H9 (cell line): ENCODE measurements around the gene TMEM120A. TPM values are rescaled to one million over a fixed set of nuclear protein-coding genes. Genes with fewer than 3 reads are reported as not detected.

Experiments used
- DNase-seq: peaks from one replicate; pipeline ENCODE4 v3.0.0-alpha.2; 2017
- H2AFZ ChIP-seq: one replicate; pipeline ENCODE4 v1.6.1; 2013; ENCODE audit warnings: mild to moderate bottlenecking, low read length, control low read depth, moderate library complexity
- H2AK5ac ChIP-seq: 2 replicates; pipeline ENCODE4 v1.6.1; 2013; ENCODE audit warnings: low read length, control low read depth, mixed read lengths; ENCODE audit not compliant: insufficient read length
- H2BK120ac ChIP-seq: one replicate; pipeline ENCODE4 v1.6.1; 2013; ENCODE audit warnings: low read depth, mild to moderate bottlenecking, low read length, control low read depth, inconsistent platforms; ENCODE audit not compliant: poor library complexity, severe bottlenecking
- H2BK12ac ChIP-seq: 2 replicates; pipeline ENCODE4 v1.6.1; 2013; ENCODE audit warnings: low read length, control low read depth, mixed read lengths, low read depth; ENCODE audit not compliant: insufficient read length
- H2BK15ac ChIP-seq: 2 replicates; pipeline ENCODE4 v1.6.1; 2013; ENCODE audit warnings: low read depth, low read length, control low read depth
- H2BK20ac ChIP-seq: one replicate; pipeline ENCODE4 v1.6.1; 2013; ENCODE audit warnings: low read depth, mild to moderate bottlenecking, low read length, control low read depth, inconsistent platforms; ENCODE audit not compliant: poor library complexity, severe bottlenecking
- H2BK5ac ChIP-seq: 2 replicates; pipeline ENCODE4 v1.6.1; 2013; ENCODE audit warnings: low read length, control low read depth, mixed read lengths; ENCODE audit not compliant: insufficient read length
- H3K14ac ChIP-seq: 2 replicates; pipeline ENCODE4 v1.6.1; 2013; ENCODE audit warnings: low read length, control low read depth; ENCODE audit not compliant: insufficient read depth
- H3K18ac ChIP-seq: 2 replicates; pipeline ENCODE4 v1.6.1; 2013; ENCODE audit warnings: low read depth, mild to moderate bottlenecking, mixed read lengths, low read length, control low read depth; ENCODE audit not compliant: insufficient read length
- H3K23ac ChIP-seq: 2 replicates; pipeline ENCODE4 v1.6.1; 2013; ENCODE audit warnings: low read length, control low read depth, mixed read lengths, low read depth; ENCODE audit not compliant: insufficient read length
- H3K23me2 ChIP-seq: 2 replicates; pipeline ENCODE4 v1.6.1; 2013; ENCODE audit warnings: low read depth, mild to moderate bottlenecking, mixed read lengths, low read length, control low read depth; ENCODE audit not compliant: insufficient read length, poor library complexity, severe bottlenecking
- H3K27ac ChIP-seq: 2 replicates; pipeline ENCODE4 v1.5.1; 2013; ENCODE audit warnings: low read length, control low read depth, mixed read lengths, low read depth; ENCODE audit not compliant: insufficient read length
- H3K27me3 ChIP-seq: 2 replicates; pipeline ENCODE4 v1.6.1; 2013; ENCODE audit warnings: low read length, control low read depth, inconsistent platforms; ENCODE audit not compliant: insufficient read depth
- H3K4ac ChIP-seq: 2 replicates; pipeline ENCODE4 v1.6.1; 2013; ENCODE audit warnings: low read depth, mild to moderate bottlenecking, control low read depth, inconsistent platforms, low read length, moderate library complexity
- H3K4me1 ChIP-seq: 2 replicates; pipeline ENCODE4 v1.6.1; 2013; ENCODE audit warnings: low read length, control low read depth, inconsistent platforms; ENCODE audit not compliant: insufficient read depth
- H3K4me2 ChIP-seq: 2 replicates; pipeline ENCODE4 v1.6.1; 2013; ENCODE audit warnings: low read length, control low read depth, mixed read lengths; ENCODE audit not compliant: insufficient read length, insufficient read depth
- H3K56ac ChIP-seq: 2 replicates; pipeline ENCODE4 v1.6.1; 2013; ENCODE audit warnings: low read depth, mild to moderate bottlenecking, mixed read lengths, low read length, control low read depth; ENCODE audit not compliant: insufficient read length
- H3K79me1 ChIP-seq: 2 replicates; pipeline ENCODE4 v1.6.1; 2013; ENCODE audit warnings: low read depth, mild to moderate bottlenecking, moderate library complexity, low read length, control low read depth, inconsistent platforms; ENCODE audit not compliant: insufficient read depth, poor library complexity, severe bottlenecking
- H3K79me2 ChIP-seq: 2 replicates; pipeline ENCODE4 v1.6.1; 2013; ENCODE audit warnings: low read length, control low read depth, inconsistent platforms; ENCODE audit not compliant: insufficient read depth
- H3K9ac ChIP-seq: 2 replicates; pipeline ENCODE4 v1.6.1; 2013; ENCODE audit warnings: low read length, control low read depth, mixed read lengths; ENCODE audit not compliant: insufficient read length; ENCODE audit errors: extremely low read depth
- H3K9me3 ChIP-seq: one replicate; pipeline ENCODE4 v1.6.1; 2013; ENCODE audit warnings: low read depth, low read length, inconsistent platforms; ENCODE audit not compliant: control insufficient read depth
- H3T11ph ChIP-seq: one replicate; pipeline ENCODE4 v1.6.1; 2013; ENCODE audit warnings: mild to moderate bottlenecking, low read length, control low read depth, inconsistent platforms
- H4K20me1 ChIP-seq: one replicate; pipeline ENCODE4 v1.6.1; 2013; ENCODE audit not compliant: control insufficient read depth, insufficient read length, insufficient read depth
- H4K5ac ChIP-seq: 2 replicates; pipeline ENCODE4 v1.6.1; 2013; ENCODE audit warnings: low read depth, mild to moderate bottlenecking, mixed read lengths, low read length, control low read depth; ENCODE audit not compliant: insufficient read length
- H4K8ac ChIP-seq: replicated peaks from 2 replicates; pipeline ENCODE4 v1.6.1; 2013; ENCODE audit warnings: low read length, control low read depth, mixed read lengths, low read depth; ENCODE audit not compliant: insufficient read length
- H4K91ac ChIP-seq: 2 replicates; pipeline ENCODE4 v1.6.1; 2013; ENCODE audit warnings: low read depth, mild to moderate bottlenecking, moderate library complexity, mixed read lengths, low read length, control low read depth; ENCODE audit not compliant: insufficient read length
- H3K27ac Mint-ChIP-seq, 3 experiments: 2 replicates in 2 of 3; 3 replicates in 1 of 3; pipeline ENCODE4 v1.8.0; 2020 to 2021; ENCODE audit warnings: mixed read lengths in 3 of 3, mild to moderate bottlenecking in 1 of 3, moderate library complexity in 1 of 3
- H3K27me3 Mint-ChIP-seq: 2 replicates; pipeline ENCODE4 v1.8.0; 2021; ENCODE audit warnings: low read depth, mild to moderate bottlenecking, moderate library complexity, mixed read lengths
- H3K36me3 Mint-ChIP-seq, 3 experiments: 2 replicates in 2 of 3; 3 replicates in 1 of 3; pipeline ENCODE4 v1.8.0; 2020 to 2021; ENCODE audit warnings: low read depth in 3 of 3, mixed read lengths in 3 of 3; ENCODE audit not compliant: insufficient read depth in 1 of 3
- H3K4me1 Mint-ChIP-seq, 2 experiments: 2 replicates each; pipeline ENCODE4 v1.8.0; 2020; ENCODE audit warnings: mixed read lengths in 2 of 2
- H3K4me3 Mint-ChIP-seq, 2 experiments: 2 replicates in 1 of 2; 3 replicates in 1 of 2; pipeline ENCODE4 v1.8.0; 2020 to 2021; ENCODE audit warnings: mild to moderate bottlenecking in 2 of 2, mixed read lengths in 2 of 2, moderate library complexity in 1 of 2
- H3K9me3 Mint-ChIP-seq, 2 experiments: 2 replicates in 1 of 2; 3 replicates in 1 of 2; pipeline ENCODE4 v1.8.0; 2020; ENCODE audit warnings: mild to moderate bottlenecking in 2 of 2, mixed read lengths in 2 of 2, moderate library complexity in 1 of 2
- WGBS: extraction: QIAGEN DNeasy Blood & Tissue Kit; methylation state at CpG from one replicate; pipeline ENCODE4 v1.1.7; 2013; ENCODE audit warnings: missing lambda C conversion rate, low lambda C conversion rate, mixed read lengths; ENCODE audit not compliant: insufficient read length; ENCODE audit errors: extremely low coverage; 5-methylcytosine and 5-hydroxymethylcytosine counted together
- total RNA-seq: library from RNA; stranded (reverse); gene quantifications from 2 replicates; pipeline ENCODE4 v1.2.1, GENCODE V29; 2021
- TF ChIP-seq, protein P1 (sequence below): fragments of 200-600 bp; sonication (generic); conservative IDR thresholded peaks from 3 replicates; pipeline ENCODE4 v1.8.0; 2021; ENCODE audit warnings: antibody characterized with exemption, mild to moderate bottlenecking

TMEM120A gene
- total RNA-seq, 1 experiment from 2014 or later, result 30.0 TPM

DNA sequence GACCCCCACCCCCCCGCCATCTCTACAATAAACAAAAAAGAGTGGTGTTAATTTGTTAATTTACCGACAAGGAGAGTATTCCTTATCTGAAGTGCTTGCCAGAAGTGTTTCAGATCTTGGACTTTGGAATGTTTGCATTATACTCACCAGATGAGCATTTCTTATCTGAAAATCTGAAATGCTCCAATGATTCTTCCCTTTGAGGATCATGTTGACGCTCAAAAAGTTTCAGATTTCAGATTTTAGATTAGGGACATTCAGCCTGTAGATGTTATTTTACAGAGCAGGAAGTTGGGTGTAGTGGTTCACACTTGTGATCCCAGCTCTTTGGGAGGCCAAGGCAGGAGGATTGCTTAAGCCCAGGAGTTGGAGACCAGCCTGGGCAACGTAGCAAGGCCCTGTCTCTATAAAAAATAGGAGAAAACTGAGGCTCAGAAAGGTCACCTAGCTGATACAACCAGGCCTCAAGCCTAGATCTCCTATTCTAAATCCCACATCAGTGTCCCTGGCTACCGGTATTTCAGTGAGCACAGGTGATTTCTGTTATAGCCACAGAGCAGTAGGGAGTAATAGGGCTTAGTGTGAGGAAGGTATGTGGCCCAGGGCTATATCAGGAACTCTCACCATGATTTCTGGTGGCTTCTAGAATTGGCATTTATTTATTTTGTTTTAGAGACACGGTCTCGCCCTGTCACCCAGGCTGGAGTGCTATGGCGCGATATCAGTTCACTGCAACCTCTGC is 35.4 kb downstream of the TMEM120A start:
- Histone ChIP-seq H2BK120ac (no peak overlapping the region), H3K23me2 (no peaks in the 10 kb centered on the region), H3K27me3 (no peaks in the 10 kb centered on the region), H4K20me1 (no peaks in the 10 kb centered on the region), H4K8ac (no peak overlapping the region), H4K5ac (no peak overlapping the region), H2BK20ac (no peak overlapping the region), H2AK5ac (no peak overlapping the region), H3T11ph (no peak overlapping the region), H3K56ac (no peak overlapping the region), H3K27ac (no peak overlapping the region), H2AFZ (no peak overlapping the region), H2BK5ac (no peak overlapping the region), H3K9me3 (no peaks in the 10 kb centered on the region), H2BK15ac (no peak overlapping the region), H4K91ac (no peak overlapping the region), H2BK12ac (no peak overlapping the region), H3K4me2 (no peak overlapping the region), H3K18ac (no peak overlapping the region), H3K9ac (no peak overlapping the region), H3K23ac (no peak overlapping the region), H3K79me2 (no peaks in the 10 kb centered on the region), H3K79me1 (no peaks in the 10 kb centered on the region), H3K4ac (no peak overlapping the region), H3K14ac (no peak overlapping the region), H3K4me1 (no peaks in the 10 kb centered on the region)
- peaks cover 13 to 16% of the 10 kb centered on the region in 2 experiments for H3K4me1 Mint-ChIP-seq
- H3K27ac Mint-ChIP-seq, result peak overlapping the region in 1 of 3 experiments; percentile 44; a peak in 1 of 7 replicates
- H3K27me3 Mint-ChIP-seq, result no peaks in the 10 kb centered on the region
- WGBS, result no CpG with 5 or more reads among the region's 9 CpGs
- TF ChIP-seq, protein P1, sequence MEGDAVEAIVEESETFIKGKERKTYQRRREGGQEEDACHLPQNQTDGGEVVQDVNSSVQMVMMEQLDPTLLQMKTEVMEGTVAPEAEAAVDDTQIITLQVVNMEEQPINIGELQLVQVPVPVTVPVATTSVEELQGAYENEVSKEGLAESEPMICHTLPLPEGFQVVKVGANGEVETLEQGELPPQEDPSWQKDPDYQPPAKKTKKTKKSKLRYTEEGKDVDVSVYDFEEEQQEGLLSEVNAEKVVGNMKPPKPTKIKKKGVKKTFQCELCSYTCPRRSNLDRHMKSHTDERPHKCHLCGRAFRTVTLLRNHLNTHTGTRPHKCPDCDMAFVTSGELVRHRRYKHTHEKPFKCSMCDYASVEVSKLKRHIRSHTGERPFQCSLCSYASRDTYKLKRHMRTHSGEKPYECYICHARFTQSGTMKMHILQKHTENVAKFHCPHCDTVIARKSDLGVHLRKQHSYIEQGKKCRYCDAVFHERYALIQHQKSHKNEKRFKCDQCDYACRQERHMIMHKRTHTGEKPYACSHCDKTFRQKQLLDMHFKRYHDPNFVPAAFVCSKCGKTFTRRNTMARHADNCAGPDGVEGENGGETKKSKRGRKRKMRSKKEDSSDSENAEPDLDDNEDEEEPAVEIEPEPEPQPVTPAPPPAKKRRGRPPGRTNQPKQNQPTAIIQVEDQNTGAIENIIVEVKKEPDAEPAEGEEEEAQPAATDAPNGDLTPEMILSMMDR, result no peak
- H3K4me3 Mint-ChIP-seq, result no peak overlapping the region
- H3K36me3 Mint-ChIP-seq, result peaks cover 17 to 53% (median 51%) of the 10 kb centered on the region in 3 experiments; a peak in 6 of 7 replicates
- H3K9me3 Mint-ChIP-seq, result no peaks in the 10 kb centered on the region
- no peak for DNase-seq
